GM21717 (cell line): ENCODE data around the gene ABL1.
A peak's percentile ranks its signal among the peaks of the same experiment; 100 is the strongest.
"Not testable (repeated sequence)": the region's sequence is repeated elsewhere in the genome, so short reads cannot be mapped to it uniquely, and the experiment has no call there.

Source experiments
- ATAC-seq: cut with Tn5 transposase; IDR thresholded peaks from one replicate; pipeline ENCODE4 v1.9.1; 2021; ENCODE audit warnings: mild to moderate bottlenecking, moderate library complexity; ENCODE audit not compliant: unreplicated experiment

Gene ABL1

GRCh38 chr9:130834371-130835336 is at the start of gene ABL1:
TSS of gene ABL1 (plus strand) at chr9:130835254. CDS start at chr9:130835447, 193 bp downstream.
- ATAC-seq, result peak; percentile 58

- no peak for ATAC-seq
Measured at GRCh38 chr9:130785940-130786508, 49.0 kb upstream of the ABL1 start.

DNA sequence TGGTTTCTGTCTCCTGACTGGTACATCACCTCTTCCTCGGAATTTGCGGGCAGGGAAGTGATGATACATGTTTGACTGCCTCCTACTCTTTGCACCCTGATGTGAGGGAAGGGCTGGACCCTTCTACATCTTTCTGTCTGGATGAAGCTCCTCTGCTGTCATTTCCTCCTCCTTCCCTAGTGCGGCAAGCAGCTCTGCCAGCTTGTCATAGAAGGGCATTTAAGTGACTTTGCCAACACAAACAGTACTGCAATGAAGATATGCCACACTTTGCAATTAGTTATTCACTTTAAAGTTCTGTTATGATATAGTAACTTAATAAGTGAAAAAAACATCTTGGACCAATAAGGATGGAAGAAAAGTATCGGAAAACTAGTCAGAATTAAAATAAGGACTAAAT is 48.5 kb upstream of the ABL1 start:
- ATAC-seq, result no peak

DNA sequence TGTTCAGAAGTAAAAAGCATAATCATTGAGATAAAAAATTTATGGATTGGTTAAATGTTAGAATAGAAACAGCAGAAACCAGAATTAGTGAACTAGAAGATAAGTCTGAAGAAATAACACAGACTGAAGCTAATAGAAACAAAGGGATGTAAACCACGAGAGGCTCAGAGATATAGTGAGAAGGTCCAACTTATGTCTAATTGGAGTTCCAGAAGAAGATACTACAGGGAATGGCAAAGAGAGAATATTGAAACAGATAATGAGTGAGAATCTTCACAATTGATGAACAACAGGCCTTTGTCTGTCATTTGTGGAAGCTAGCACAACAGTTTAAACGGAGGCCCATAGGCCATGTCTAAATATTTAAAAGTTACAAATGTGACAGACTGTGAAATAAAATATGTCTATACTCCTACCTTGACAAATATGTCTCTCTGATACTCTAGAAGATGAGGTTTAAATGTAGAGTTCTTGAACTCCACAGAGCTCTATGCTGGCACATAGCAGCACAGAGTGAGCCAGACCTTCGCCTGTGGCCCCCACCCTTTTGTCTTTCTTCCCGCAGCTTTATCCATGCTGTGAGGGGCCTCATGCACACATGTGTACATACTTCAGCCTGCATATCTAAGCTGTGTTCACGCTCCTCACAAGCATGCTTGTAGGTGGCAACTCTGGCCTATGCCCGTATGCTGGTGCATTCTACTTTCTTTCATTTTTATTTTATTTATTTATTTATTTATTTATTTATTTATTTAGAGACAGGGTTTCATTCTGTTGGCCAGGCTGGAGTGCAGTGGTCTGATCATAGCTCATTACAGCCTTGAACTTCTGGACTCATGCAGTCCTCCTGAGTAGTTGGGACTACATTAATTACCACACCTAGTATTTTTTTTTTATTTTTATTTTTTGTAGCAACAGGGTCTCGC is 45.0 kb upstream of the ABL1 start:
- ATAC-seq, result no peak

DNA sequence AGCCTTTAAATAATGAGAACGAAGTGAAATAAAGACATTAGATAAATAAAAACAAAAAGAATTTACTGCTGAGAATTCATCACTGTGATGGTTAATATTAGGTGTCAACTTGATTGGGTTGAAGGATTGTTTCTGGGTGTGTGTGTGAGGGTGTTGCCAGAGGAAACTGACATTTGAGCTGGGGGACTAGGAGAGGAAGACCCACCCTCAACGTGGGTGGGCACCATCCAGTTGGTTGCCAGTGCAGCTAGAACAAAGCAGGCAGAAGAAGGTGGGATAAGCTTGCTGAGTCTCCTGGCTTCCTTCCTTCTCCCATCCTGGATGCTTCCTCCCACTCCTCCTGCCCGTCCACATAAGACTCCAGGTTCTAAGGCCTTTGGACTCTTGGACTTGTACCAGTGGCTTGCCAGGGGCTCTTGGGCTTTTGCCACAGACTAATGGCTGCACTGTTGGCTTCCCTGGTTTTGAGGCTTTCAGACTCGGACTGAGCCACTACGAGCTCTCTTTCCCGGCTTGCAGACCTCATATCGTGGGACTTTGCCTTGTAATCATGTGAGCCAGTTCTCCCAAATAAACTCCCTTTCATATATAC is 43.7 kb upstream of the ABL1 start:
- no peak for ATAC-seq

- ATAC-seq, result no peak
Measured at GRCh38 chr9:130793589-130793988, 41.5 kb upstream of the ABL1 start.

DNA sequence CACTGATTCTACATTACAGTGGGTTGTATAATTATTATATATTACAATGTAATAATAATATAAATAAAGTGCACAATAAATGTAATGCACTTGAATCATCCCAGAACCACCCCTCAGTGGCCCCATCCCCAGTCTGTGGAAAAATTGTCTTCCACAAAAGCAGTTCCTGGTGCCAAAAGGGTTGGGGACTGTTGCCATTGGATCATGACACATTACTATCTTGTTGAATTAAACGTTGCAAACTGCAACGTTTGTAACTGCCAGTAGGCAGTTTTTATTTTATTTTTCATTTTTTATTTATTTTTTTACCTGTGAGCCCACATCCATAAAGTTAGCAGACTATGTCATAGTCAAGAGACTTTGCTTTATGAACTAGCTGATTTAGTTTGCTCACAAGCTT is 41.0 kb upstream of the ABL1 start:
- not testable (repeated sequence) for ATAC-seq

GRCh38 chr9:130794423-130794822 is 40.6 kb upstream of the ABL1 start:
- not testable (repeated sequence) for ATAC-seq

DNA sequence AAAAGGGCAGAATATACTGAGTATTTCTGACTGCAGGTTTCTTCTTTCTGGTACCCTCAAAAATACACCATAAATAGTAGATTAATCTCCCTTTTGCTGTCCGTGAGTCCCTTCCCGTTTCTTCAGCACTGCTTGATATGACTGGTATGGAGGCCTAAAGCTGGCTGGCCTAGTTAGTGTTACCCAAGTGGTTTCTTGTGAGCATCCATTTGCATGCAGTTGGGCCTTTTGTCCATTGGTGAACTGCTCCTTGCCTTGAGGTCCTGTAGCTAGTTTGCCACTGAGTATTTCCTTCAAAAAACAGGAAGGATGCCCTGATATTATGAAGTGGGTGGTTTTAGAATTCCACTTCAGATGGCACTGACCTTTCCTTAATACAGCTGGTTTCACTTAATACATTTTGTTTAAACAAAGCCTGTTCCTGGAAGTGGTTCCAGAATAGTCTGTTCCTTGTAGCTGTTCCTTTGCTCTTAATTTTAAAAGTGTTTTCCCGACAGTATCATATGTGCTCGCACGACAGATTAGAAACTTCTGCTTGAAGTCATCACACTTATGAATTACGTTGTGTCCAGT is 40.0 kb upstream of the ABL1 start:
- ATAC-seq, result no peak

GRCh38 chr9:130803116-130803515 is 31.9 kb upstream of the ABL1 start:
- ATAC-seq, result not testable (repeated sequence)

- no peak for ATAC-seq
Measured at GRCh38 chr9:130805510-130806326, 29.3 kb upstream of the ABL1 start.

GRCh38 chr9:130806327-130806716 is 28.7 kb upstream of the ABL1 start:
- no peak for ATAC-seq

DNA sequence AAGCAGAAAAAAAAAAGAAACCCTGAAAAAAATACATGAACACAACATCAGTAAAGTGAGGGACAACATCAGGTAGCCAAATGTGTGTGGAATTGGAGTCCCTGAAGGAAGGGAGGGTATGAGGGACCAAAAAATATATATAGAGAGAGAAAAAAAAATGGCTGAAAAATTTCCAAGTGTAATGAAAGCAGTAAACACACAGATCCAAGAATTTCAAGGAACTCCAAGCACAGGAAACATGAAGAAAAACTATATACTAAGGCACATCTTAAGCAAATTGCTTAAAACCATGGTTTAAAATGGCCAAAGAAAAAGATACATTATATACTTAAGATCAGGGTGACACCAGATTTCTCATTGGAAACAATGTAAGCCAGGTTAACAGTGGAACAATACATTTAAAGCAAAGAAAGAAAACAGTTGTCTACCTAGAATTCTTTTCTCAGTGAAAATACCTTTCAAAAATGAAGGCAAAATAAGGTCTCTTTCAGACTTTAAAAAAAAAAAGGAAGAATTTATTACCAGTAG is 24.4 kb upstream of the ABL1 start:
- no peak for ATAC-seq

- ATAC-seq, result no peak
Measured at GRCh38 chr9:130815242-130815808, 19.7 kb upstream of the ABL1 start.

- ATAC-seq, result no peak
Measured at GRCh38 chr9:130817914-130818313, 17.1 kb upstream of the ABL1 start.

- ATAC-seq, result no peak
Measured at GRCh38 chr9:130820135-130820738, 14.8 kb upstream of the ABL1 start.

DNA sequence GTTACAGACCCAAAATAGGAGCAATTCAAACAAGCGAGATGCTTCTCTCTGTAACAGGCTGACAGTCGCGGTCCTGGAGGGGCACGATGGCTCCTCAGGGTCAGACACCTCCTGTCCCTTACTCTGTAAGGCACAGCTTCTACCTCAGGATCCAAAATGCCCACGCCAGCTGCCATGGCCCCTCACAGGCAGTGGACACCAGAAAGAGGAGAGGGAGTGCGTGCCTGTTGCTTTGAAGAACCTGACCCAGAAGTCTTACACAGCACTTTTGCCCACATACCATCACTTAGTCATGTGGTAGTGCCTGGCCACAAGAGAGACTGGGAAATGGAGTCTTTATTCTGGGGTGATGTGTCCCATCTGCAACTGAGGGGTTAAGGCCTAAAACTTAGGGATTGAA is 11.6 kb upstream of the ABL1 start:
- no peak for ATAC-seq

- ATAC-seq, result no peak
Measured at GRCh38 chr9:130824079-130824478, 11.0 kb upstream of the ABL1 start.
